HG02759 (cell line): ENCODE data around the gene PDZD2.
"Not testable (repeated sequence)": the region's sequence is repeated elsewhere in the genome, so short reads cannot be mapped to it uniquely, and the experiment has no call there.

Experiments used
- ATAC-seq: cut with Tn5 transposase; IDR thresholded peaks from one replicate; pipeline ENCODE4 v1.9.1; 2021; ENCODE audit warnings: mild to moderate bottlenecking, moderate library complexity; ENCODE audit not compliant: unreplicated experiment

The PDZD2 gene

GRCh38 chr5:31731016-31731415 is 92.1 kb downstream of the PDZD2 start:
- ATAC-seq: no peak

GRCh38 chr5:31731710-31732301 is 92.9 kb downstream of the PDZD2 start:
- no peak for ATAC-seq

- ATAC-seq: not testable (repeated sequence)
These were observed 93.9 kb downstream of the PDZD2 start for GRCh38 chr5:31732821-31733220.

- ATAC-seq: no peak
These were observed 94.4 kb downstream of the PDZD2 start for GRCh38 chr5:31733371-31733770.

- ATAC-seq: no peak
These were observed 97.2 kb downstream of the PDZD2 start for GRCh38 chr5:31736127-31736526.

- no peak for ATAC-seq
These were observed 99.3 kb downstream of the PDZD2 start for GRCh38 chr5:31738199-31738598.

GRCh38 chr5:31741496-31741895 is 102.6 kb downstream of the PDZD2 start:
- no peak for ATAC-seq

GRCh38 chr5:31743678-31744077 is 104.7 kb downstream of the PDZD2 start:
- no peak for ATAC-seq

- ATAC-seq: no peak
These were observed 109.7 kb downstream of the PDZD2 start for GRCh38 chr5:31748458-31749172.

GRCh38 chr5:31750215-31750614 is 111.3 kb downstream of the PDZD2 start:
- no peak for ATAC-seq

GRCh38 chr5:31751610-31752009 is 112.7 kb downstream of the PDZD2 start:
- no peak for ATAC-seq

GRCh38 chr5:31753700-31754357 is 114.9 kb downstream of the PDZD2 start:
- ATAC-seq: no peak

GRCh38 chr5:31754358-31754704 is 115.4 kb downstream of the PDZD2 start:
- ATAC-seq: no peak

- no peak for ATAC-seq
These were observed 116.1 kb downstream of the PDZD2 start for GRCh38 chr5:31754741-31755675.

- ATAC-seq: no peak
These were observed 116.8 kb downstream of the PDZD2 start for GRCh38 chr5:31755676-31756230.

- ATAC-seq: no peak
These were observed 118.9 kb downstream of the PDZD2 start for GRCh38 chr5:31757806-31758205.

GRCh38 chr5:31758803-31759425 is 120.0 kb downstream of the PDZD2 start:
- no peak for ATAC-seq

GRCh38 chr5:31759925-31760324 is 121.0 kb downstream of the PDZD2 start:
- ATAC-seq: no peak

GRCh38 chr5:31761877-31762276 is 122.9 kb downstream of the PDZD2 start:
- no peak for ATAC-seq

GRCh38 chr5:31763424-31763823 is 124.5 kb downstream of the PDZD2 start:
- no peak for ATAC-seq
